ENCODE results near the gene TBXAS1. TPM values are rescaled to one million over a fixed set of nuclear protein-coding genes. Genes with fewer than 3 reads are reported as not detected.

Gene TBXAS1
- total and polyA plus RNA-seq, 4 donors: 4.1 to 22.4 (median 12.2) TPM

GRCh38 chr7:139884441-139884840, 55.4 kb downstream of the TBXAS1 start:
- Histone ChIP-seq H3K27ac (ENCODE audit: low read depth in 1 of 2, low read length in 2 of 2) (no peak overlapping the region), H3K9ac (ENCODE audit: low read depth in 1 of 2, low read length in 2 of 2) (no peak overlapping the region), H3K4me1 (ENCODE audit: control insufficient read depth in 4 of 4, insufficient read depth in 4 of 4, low read length in 3 of 4) (peaks cover 0 to 2% (median 0%) of the 10 kb centered on the region in 4 donors), H3K27me3 (ENCODE audit: control insufficient read depth in 4 of 4, insufficient read depth in 4 of 4, low read length in 3 of 4) (no peaks in the 10 kb centered on the region), H3K4me3 (ENCODE audit: low read depth in 1 of 3, low read length in 3 of 3) (no peak overlapping the region), H3K9me3 (ENCODE audit: control insufficient read depth in 4 of 4, low read length in 3 of 4) (no peaks in the 10 kb centered on the region), H3K36me3 (ENCODE audit: control insufficient read depth in 4 of 4, insufficient read depth in 3 of 4, low read depth in 1 of 4, low read length in 3 of 4) (no peaks in the 10 kb centered on the region)
- WGBS: 86% methylated on average over 7 of the region's 7 CpGs
- no peak for DNase-seq (ENCODE audit: low spot score)
- TF ChIP-seq CTCF (IDR thresholded peaks at IDR 0.05; ENCODE audit: low read depth, low read length, missing input control) (no peak), FOXA1 (IDR thresholded peaks at IDR 0.05) (no peak), MAX (IDR thresholded peaks at IDR 0.05) (no peak), ZBTB33 (IDR thresholded peaks at IDR 0.05) (no peak), TAF1 (conservative IDR thresholded peaks at IDR 0.05) (no peak), REST (IDR thresholded peaks at IDR 0.05) (no peak), JUND (IDR thresholded peaks at IDR 0.05) (no peak)

- H3K27me3 ChIP-seq (ENCODE audit: control insufficient read depth in 4 of 4, insufficient read depth in 4 of 4, low read length in 3 of 4): no peaks in the 10 kb centered on the region
- no peak overlapping the region for H3K4me3 ChIP-seq (ENCODE audit: low read depth in 1 of 3, low read length in 3 of 3)
- H3K4me1 ChIP-seq (ENCODE audit: control insufficient read depth in 4 of 4, insufficient read depth in 4 of 4, low read length in 3 of 4): peaks cover 0 to 2% (median 0%) of the 10 kb centered on the region in 4 donors
- H3K36me3 ChIP-seq (ENCODE audit: control insufficient read depth in 4 of 4, insufficient read depth in 3 of 4, low read depth in 1 of 4, low read length in 3 of 4): no peaks in the 10 kb centered on the region
- no peak for DNase-seq (ENCODE audit: low spot score)
- TF ChIP-seq HNF4A (conservative IDR thresholded peaks at IDR 0.05): no peak
- no peak for TF ChIP-seq REST (IDR thresholded peaks at IDR 0.05)
- TF ChIP-seq MAX (IDR thresholded peaks at IDR 0.05): no peak
- no peak for TF ChIP-seq CTCF (IDR thresholded peaks at IDR 0.05; ENCODE audit: low read depth, low read length, missing input control)
- TF ChIP-seq HNF4G (IDR thresholded peaks at IDR 0.05): no peak
- no peak for TF ChIP-seq SP1 (IDR thresholded peaks at IDR 0.05)
- TF ChIP-seq JUND (IDR thresholded peaks at IDR 0.05): no peak
- TF ChIP-seq ATF3 (IDR thresholded peaks at IDR 0.05): no peak
- no peak for TF ChIP-seq NR2F2 (IDR thresholded peaks at IDR 0.05)
- no peak for TF ChIP-seq GABPA (IDR thresholded peaks at IDR 0.05 in 1 of 2, conservative IDR thresholded peaks at IDR 0.05 in 1 of 2)
- H3K9me3 ChIP-seq (ENCODE audit: control insufficient read depth in 4 of 4, low read length in 3 of 4): no peaks in the 10 kb centered on the region
- H3K9ac ChIP-seq (ENCODE audit: low read depth in 1 of 2, low read length in 2 of 2): no peak overlapping the region
- H3K27ac ChIP-seq (ENCODE audit: low read depth in 1 of 2, low read length in 2 of 2): no peak overlapping the region
Observed at GRCh38 chr7:139885511-139885910, 56.4 kb downstream of the TBXAS1 start.

All from liver (tissue), 9 donors.